Ramos (cell line): ENCODE data around the gene PHKG2.
"Not testable (repeated sequence)": the region's sequence is repeated elsewhere in the genome, so short reads cannot be mapped to it uniquely, and the experiment has no call there.

Source experiments
- in situ Hi-C: fragments of 300-500 bp; cut with MboI; formaldehyde crosslinking; loops from one replicate; pipeline ENCODE4 v1.14.3; 2022; ENCODE audit warnings: low sequenced_read_pairs; ENCODE audit not compliant: unreplicated experiment

Gene PHKG2

DNA sequence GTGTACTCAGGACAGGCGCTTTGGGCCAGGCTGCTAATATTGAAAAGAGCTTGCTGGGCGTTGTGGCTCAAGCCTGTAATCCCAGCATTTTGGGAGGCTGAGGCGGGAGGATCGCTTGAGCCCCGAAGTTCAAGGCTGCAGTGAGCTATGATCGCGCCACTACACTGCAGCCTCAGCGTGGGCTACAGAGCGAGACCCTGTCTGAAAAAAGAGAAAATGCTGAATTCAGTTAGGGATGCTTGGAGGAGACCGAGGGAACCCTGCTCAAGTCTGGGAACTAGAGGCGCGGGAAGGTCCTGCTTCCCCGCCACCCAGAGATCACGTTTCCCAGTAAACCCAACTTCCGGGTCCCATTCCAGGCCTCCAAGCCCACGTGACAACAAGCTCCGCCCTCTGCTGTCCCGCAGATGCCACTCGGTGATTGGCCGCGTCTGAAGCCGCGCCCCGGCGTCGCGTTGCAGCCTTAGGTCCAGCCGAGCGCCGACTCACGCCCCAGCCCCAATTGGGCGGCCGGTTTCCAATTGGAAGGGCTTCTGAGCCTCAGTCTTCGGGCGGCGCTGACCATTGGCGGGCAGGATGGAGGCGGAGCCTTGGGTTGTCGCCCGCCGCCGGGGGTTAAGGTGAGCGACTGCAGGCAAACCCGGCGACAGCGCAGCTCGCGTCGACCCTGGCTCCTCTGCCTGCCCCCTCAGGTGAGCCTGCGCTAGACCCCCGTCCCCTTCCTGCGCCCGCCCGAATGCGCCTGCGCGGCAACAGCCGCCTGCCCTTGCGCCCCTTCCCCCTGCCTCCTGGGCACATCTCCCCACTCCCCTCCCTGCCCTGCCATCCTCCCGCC lies at the start of gene PHKG2:
PHKG2 (plus strand) TSS at position 627 of the 835 bp plus-strand sequence. CDS start 396 bp downstream, outside the sequence.
- in situ Hi-C loops, result no loop called here

GRCh38 chr16:30698816-30699614 lies 49.2 kb upstream of the PHKG2 start, which contains the start of gene SRCAP:
SRCAP (plus strand) TSS chr16:30699171; CDS start chr16:30700825, 1,654 bp downstream.
- in situ Hi-C loops, result no loop called here

GRCh38 chr16:30699615-30700099 lies 48.6 kb upstream of the PHKG2 start:
- in situ Hi-C loops, result no loop called here

DNA sequence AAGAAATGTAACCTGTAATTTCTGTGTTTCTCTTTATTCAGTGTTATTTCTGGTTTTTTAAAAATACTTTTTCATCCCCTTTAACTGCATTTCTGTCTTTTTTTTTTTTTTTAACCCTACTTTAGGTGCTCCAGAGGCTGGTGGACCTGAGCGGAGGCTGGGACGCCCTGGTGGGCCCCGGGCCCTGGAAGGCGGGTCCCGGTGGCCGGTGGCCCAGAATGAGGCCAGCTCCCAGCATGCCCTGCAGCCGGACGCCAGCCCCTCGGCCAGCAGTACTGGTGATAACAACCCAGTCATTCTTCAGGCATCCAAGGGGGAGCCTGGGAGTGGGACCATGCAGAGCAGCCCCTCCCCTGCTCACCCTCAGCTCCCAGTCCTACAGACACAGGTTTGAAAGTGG lies 47.7 kb upstream of the PHKG2 start:
- in situ Hi-C loops, result no loop called here

GRCh38 chr16:30700971-30701370 lies 47.3 kb upstream of the PHKG2 start:
- in situ Hi-C loops, result no loop called here

GRCh38 chr16:30703071-30703470 lies 45.2 kb upstream of the PHKG2 start:
- in situ Hi-C loops, result not testable (repeated sequence)

DNA sequence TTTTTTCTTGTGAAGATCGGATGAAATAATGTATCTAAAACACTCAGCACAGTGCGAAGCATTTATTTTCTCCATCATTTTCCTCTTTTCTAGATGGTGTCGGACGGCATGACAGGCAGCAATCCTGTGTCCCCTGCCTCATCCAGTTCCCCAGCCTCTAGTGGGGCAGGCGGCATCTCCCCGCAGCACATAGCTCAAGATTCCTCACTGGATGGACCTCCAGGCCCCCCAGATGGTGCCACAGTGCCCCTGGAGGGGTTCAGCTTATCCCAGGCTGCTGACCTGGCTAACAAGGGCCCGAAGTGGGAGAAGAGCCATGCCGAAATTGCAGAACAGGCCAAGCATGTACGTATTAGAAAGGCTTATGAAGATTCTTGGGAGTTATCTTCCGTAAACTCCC lies 44.3 kb upstream of the PHKG2 start:
- in situ Hi-C loops, result no loop called here

DNA sequence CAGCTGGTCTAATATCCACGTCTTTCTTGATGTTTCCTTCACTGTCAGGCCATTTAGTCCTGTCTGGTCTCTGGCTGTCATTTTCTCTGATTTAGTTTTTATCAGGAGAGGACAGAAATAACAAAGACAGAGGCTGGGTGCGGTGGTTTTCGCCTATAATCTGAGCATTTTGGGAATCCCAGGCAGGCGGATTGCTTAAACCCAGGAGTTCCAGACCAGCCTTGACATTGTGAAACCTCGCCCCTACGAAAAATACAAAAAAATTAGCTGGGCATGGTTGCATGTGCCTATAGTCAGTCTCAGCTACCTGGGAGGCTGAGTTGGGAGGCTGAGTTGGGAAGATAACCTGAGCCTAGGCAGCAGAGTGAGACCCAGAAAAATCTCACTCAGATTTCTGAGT lies 42.2 kb upstream of the PHKG2 start:
- in situ Hi-C loops, result no loop called here

DNA sequence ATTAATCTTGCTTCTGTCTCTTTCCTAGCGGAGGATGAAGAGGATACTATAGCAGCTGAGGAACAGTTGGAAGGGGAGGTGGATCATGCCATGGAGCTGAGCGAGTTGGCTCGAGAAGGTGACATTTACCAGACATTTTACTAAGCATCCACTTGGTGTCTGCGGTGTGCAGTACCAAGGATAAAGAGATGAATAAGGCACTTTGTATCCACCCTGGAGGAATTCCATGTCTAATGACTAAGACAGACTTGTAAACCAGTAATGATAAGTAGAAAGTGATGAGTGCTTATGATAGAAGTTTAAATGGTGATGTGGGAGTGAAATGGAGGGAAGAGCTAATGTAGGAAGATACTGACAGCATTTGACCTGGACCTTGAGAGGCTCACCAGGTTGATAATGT lies 37.3 kb upstream of the PHKG2 start:
- in situ Hi-C loops, result no loop called here

- in situ Hi-C loops, result no loop called here
Measured at GRCh38 chr16:30711712-30712111, 36.5 kb upstream of the PHKG2 start.

GRCh38 chr16:30715750-30716445 lies 32.3 kb upstream of the PHKG2 start:
- in situ Hi-C loops, result no loop called here

DNA sequence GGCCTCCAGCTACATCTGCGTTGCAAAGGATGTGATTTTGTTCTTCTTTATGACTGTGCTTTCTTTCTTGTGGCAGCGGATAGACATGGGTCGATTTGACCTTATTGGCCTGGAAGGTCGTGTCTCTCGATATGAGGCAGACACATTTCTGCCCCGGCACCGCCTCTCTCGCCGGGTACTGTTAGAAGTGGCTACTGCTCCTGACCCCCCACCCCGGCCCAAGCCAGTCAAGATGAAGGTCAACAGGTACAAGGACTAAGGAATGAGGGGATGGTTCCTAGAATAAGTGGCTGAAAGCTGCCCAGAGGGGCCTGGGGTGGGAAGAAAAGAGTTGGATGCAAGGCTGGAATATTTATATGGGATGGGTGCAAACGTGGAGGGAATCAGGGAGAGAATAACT lies 28.1 kb upstream of the PHKG2 start:
- in situ Hi-C loops, result no loop called here

DNA sequence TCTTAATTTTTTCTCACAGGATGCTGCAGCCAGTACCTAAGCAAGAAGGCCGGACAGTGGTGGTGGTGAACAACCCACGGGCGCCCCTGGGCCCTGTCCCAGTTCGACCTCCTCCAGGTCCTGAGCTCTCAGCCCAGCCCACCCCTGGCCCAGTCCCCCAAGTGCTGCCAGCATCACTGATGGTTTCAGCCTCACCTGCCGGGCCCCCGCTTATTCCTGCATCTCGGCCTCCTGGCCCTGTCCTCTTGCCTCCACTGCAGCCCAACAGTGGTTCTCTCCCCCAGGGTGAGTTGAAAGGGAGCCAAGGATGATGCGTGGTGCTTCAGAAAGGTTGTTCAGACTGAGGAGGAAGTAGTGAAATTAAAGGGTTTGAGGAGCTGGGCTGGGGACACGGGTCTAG lies 27.5 kb upstream of the PHKG2 start:
- in situ Hi-C loops, result no loop called here

- in situ Hi-C loops, result no loop called here
Measured at GRCh38 chr16:30721167-30721566, 27.1 kb upstream of the PHKG2 start.

GRCh38 chr16:30721606-30722005 lies 26.6 kb upstream of the PHKG2 start:
- in situ Hi-C loops, result no loop called here

DNA sequence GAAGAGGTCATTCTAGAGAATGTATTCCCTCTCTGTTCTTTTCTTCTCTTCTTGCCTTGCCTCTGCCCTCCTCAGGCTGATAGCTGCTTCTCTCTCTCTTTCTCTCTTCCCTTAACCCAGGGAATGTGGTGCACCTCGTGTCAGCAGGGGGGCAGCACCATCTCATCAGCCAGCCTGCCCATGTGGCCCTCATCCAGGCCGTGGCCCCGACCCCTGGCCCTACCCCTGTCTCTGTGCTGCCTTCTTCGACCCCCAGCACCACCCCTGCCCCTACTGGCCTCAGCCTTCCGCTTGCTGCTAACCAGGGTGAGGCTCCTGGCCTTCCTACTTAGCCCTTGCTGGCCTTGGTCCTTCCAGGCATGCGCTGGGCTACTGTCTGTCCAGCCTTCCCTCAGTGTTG lies 25.8 kb upstream of the PHKG2 start:
- in situ Hi-C loops, result no loop called here

DNA sequence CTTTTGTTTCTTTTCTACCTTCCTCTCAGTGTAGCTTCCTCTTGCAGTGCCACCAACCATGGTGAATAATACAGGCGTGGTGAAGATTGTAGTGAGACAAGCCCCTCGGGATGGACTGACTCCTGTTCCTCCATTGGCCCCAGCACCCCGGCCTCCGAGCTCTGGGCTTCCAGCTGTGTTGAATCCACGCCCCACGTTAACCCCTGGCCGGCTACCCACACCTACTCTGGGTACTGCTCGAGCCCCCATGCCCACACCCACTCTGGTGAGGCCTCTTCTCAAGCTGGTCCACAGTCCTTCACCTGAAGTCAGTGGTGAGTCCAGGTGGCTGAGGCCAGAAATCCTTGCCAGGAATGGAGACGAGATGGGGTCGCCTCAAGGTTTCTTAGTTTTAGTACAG lies 25.3 kb upstream of the PHKG2 start:
- in situ Hi-C loops, result no loop called here

DNA sequence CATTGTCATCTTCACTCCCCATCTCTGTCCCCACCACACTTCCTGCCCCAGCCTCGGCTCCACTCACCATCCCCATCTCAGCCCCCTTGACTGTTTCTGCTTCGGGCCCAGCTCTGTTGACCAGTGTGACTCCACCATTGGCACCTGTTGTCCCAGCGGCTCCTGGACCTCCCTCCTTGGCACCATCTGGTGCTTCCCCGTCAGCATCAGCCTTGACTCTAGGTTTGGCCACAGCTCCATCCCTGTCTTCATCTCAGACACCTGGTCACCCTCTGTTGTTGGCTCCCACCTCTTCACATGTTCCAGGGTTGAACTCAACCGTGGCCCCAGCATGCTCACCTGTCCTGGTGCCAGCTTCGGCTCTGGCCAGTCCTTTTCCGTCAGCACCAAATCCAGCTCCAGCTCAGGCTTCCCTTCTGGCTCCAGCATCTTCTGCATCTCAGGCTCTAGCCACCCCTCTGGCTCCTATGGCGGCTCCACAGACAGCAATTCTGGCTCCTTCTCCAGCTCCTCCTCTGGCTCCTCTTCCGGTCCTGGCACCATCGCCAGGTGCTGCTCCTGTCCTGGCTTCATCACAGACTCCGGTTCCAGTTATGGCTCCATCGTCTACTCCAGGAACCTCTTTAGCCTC lies 24.4 kb upstream of the PHKG2 start:
- in situ Hi-C loops, result no loop called here

GRCh38 chr16:30724641-30725417 lies 23.4 kb upstream of the PHKG2 start:
- in situ Hi-C loops, result no loop called here
